Lower leg skin (tissue), 4 donors: Measurements from ENCODE around the gene FTCDNL1. TPM values are rescaled to one million over a fixed set of nuclear protein-coding genes. Genes with fewer than 3 reads are reported as not detected.

Experiments used
- DNase-seq, 2 donors: peaks; one replicate each; pipeline ENCODE4 v3.0.0-alpha.2; 2019; ENCODE audit warnings: low spot score in 2 of 2
- H3K4me3 ChIP-seq: fragments of 200-600 bp; sonication (generic); 2 replicates; pipeline ENCODE4 v1.5.1; 2017; ENCODE audit warnings: mild to moderate bottlenecking, low read depth; ENCODE audit not compliant: poor library complexity, severe bottlenecking
- POLR2A ChIP-seq, 2 donors: fragments of 450-650 bp; IDR thresholded peaks; one replicate each; pipeline ENCODE4 v1.6.1; 2016 to 2017; ENCODE audit warnings: antibody characterized with exemption in 2 of 2, mild to moderate bottlenecking in 1 of 2, moderate library complexity in 1 of 2
- WGBS, 2 donors: methylation state at CpG; one replicate each; pipeline ENCODE4 v1.1.5; 2018; 5-methylcytosine and 5-hydroxymethylcytosine counted together
- intact Hi-C: fragments of 100-400 bp; cut with DNase I; formaldehyde crosslinking; loops from one replicate; pipeline ENCODE4 v1.15.0; 2023; ENCODE audit warnings: low total_unique reads
- total RNA-seq, 4 donors: library from RNA; depleted of rRNA; stranded (reverse); fragments of >200 nt; gene quantifications; one replicate each; pipeline ENCODE4 v1.1.0, GENCODE V29; 2016
- TF ChIP-seq, protein P1 (sequence below), 3 donors: fragments of 450-650 bp; IDR thresholded peaks; one replicate each; pipeline ENCODE4 v1.5.1; 2016; ENCODE audit warnings: antibody characterized with exemption in 3 of 3, mild to moderate bottlenecking in 3 of 3, moderate library complexity in 2 of 3

Gene FTCDNL1
- total RNA-seq, 4 donors from 2014 or later: 1.9 to 2.9 (median 2.7) TPM; not detected in 1

DNA sequence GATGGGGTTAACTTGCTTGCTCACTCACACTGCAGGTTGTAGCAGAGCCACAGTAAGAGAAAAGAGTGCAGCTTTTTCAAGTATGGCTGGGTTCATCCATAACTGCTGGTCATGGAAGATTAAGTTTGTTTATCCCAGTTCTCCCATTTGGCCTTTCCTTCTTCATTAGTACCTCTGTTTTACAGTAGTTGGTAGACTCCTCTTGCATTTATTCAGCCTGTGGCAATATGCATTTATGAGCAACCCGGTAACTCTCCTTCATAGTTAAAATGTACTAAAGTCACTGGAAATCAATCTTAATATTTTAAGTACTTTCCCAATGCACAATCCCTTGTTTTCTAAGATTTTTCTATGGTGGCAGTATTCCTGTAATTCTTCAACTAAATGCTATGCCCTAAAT, 14.0 kb downstream of the FTCDNL1 start:
- 94 to 95% methylated on average over 1 of the region's 1 CpG for WGBS, 2 donors
- no peak for TF ChIP-seq POLR2A (IDR thresholded peaks at IDR 0.05)
- TF ChIP-seq, protein P1, sequence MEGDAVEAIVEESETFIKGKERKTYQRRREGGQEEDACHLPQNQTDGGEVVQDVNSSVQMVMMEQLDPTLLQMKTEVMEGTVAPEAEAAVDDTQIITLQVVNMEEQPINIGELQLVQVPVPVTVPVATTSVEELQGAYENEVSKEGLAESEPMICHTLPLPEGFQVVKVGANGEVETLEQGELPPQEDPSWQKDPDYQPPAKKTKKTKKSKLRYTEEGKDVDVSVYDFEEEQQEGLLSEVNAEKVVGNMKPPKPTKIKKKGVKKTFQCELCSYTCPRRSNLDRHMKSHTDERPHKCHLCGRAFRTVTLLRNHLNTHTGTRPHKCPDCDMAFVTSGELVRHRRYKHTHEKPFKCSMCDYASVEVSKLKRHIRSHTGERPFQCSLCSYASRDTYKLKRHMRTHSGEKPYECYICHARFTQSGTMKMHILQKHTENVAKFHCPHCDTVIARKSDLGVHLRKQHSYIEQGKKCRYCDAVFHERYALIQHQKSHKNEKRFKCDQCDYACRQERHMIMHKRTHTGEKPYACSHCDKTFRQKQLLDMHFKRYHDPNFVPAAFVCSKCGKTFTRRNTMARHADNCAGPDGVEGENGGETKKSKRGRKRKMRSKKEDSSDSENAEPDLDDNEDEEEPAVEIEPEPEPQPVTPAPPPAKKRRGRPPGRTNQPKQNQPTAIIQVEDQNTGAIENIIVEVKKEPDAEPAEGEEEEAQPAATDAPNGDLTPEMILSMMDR (IDR thresholded peaks at IDR 0.05): no peak
- no peak overlapping the region for H3K4me3 ChIP-seq
- intact Hi-C loops: no loop called here
- no peak for DNase-seq

- intact Hi-C loops: no loop called here
- H3K4me3 ChIP-seq: no peak overlapping the region
- 35 to 65% methylated on average over 1 of the region's 1 CpG for WGBS, 2 donors
- TF ChIP-seq, protein P1 (IDR thresholded peaks at IDR 0.05): no peak
- TF ChIP-seq POLR2A (IDR thresholded peaks at IDR 0.05): no peak
- DNase-seq: no peak
Measured at GRCh38 chr2:199833525-199833924, 17.5 kb downstream of the FTCDNL1 start.

- no peak overlapping the region for H3K4me3 ChIP-seq
- intact Hi-C loops: no loop called here
- 68 to 71% methylated on average over 9 of the region's 9 CpGs for WGBS, 2 donors
- TF ChIP-seq, protein P1 (IDR thresholded peaks at IDR 0.05): no peak
- no peak for TF ChIP-seq POLR2A (IDR thresholded peaks at IDR 0.05)
- no peak for DNase-seq
Measured at GRCh38 chr2:199830531-199830930, 20.5 kb downstream of the FTCDNL1 start.

DNA sequence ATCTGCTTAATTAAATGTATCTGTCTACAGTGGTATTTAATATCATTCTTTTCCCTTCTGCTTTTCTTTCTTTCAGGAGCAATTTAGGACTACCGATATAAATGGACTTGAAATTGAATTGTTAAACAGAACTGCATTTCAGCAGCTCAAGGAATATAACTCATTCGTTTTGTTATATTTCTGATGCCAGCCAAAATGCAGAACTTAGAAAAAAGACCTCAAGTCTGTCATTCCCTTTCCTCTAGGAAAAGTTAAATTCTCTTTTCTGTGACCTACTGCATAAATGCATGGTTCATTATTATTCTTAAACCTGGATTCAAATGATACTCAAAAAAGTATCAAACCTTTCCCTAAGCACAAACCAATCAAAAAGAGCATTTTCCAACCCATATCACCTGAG, 21.4 kb downstream of the FTCDNL1 start:
- TF ChIP-seq, protein P1 (IDR thresholded peaks at IDR 0.05): no peak
- TF ChIP-seq POLR2A (IDR thresholded peaks at IDR 0.05): no peak
- intact Hi-C loops: no loop called here
- 80 to 89% methylated on average over 2 of the region's 2 CpGs for WGBS, 2 donors
- no peak for DNase-seq
- no peak overlapping the region for H3K4me3 ChIP-seq

- no peak overlapping the region for H3K4me3 ChIP-seq
- intact Hi-C loops: no loop called here
- TF ChIP-seq, protein P1 (IDR thresholded peaks at IDR 0.05): no peak
- TF ChIP-seq POLR2A (IDR thresholded peaks at IDR 0.05): no peak
- no peak for DNase-seq
Measured at GRCh38 chr2:199819746-199820145, 31.2 kb downstream of the FTCDNL1 start.

DNA sequence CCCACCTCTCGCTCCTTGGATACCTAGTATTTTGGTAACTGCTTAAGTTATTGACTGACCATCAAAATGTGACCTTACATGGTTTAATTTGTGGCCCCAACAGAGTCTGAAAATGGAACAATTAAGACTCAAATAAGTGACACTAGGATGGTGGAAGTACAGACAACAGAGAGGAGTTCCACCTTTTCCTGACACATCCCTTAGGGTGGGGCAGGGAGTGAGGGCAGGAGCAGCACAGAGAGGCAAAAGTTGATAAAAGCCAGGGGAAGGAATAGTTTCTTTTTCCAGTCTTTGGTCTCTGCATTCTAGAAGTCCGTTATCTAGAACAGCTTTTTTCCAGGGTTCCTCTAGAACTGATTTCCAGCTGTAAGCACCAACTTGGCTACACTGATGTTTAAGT, 32.2 kb downstream of the FTCDNL1 start:
- no peak for DNase-seq
- no peak overlapping the region for H3K4me3 ChIP-seq
- intact Hi-C loops: no loop called here
- 79 to 84% methylated on average over 2 of the region's 2 CpGs for whole genome bisulfite sequencing, 2 donors
- TF ChIP-seq, protein P1 (IDR thresholded peaks at IDR 0.05): no peak
- TF ChIP-seq POLR2A (IDR thresholded peaks at IDR 0.05): no peak
